ENCODE measurements around the gene CACNG8.
"Not testable (repeated sequence)": the region's sequence is repeated elsewhere in the genome, so short reads cannot be mapped to it uniquely, and the experiment has no call there.

The CACNG8 gene

GRCh38 chr19:53942001-53942786 is 20.5 kb upstream of the CACNG8 start:
- H3K4me3 ChIP-seq (ENCODE audit: low read depth, low read length) = no peak overlapping the region
- no peak for TF ChIP-seq CTCF (IDR thresholded peaks at IDR 0.05; ENCODE audit: control insufficient read depth, extremely low read depth, insufficient read depth)
- DNase-seq (ENCODE audit: low read depth) = no peak

GRCh38 chr19:53944416-53944815 is 18.3 kb upstream of the CACNG8 start:
- no peak for DNase-seq (ENCODE audit: low read depth)
- no peak overlapping the region for H3K4me3 ChIP-seq (ENCODE audit: low read depth, low read length)
- TF ChIP-seq CTCF (IDR thresholded peaks at IDR 0.05; ENCODE audit: control insufficient read depth, extremely low read depth, insufficient read depth) = no peak

DNA sequence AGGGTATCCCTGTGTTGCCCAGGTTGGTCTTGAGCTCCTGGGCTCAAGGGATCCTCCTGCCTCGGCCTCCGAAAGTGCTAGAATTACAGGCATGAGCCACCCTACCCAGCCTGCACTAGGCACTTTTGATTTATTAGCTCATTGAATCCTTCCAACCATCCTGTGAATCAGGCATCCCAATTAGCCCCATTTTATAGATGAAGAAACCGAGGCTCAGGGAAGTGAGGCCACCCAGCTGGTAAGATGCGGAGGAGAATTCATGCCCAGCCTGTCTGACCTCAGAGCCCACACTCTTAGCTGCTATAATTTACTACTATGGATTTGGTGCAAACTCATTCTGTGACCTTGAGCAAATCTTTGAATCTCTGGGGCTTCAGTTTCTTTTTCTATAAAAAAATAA is 17.8 kb upstream of the CACNG8 start:
- no peak for DNase-seq (ENCODE audit: low read depth)
- no peak overlapping the region for H3K4me3 ChIP-seq (ENCODE audit: low read depth, low read length)
- no peak for TF ChIP-seq CTCF (IDR thresholded peaks at IDR 0.05; ENCODE audit: control insufficient read depth, extremely low read depth, insufficient read depth)

GRCh38 chr19:53945441-53945840 is 17.3 kb upstream of the CACNG8 start:
- DNase-seq (ENCODE audit: low read depth) = no peak
- no peak for TF ChIP-seq CTCF (IDR thresholded peaks at IDR 0.05; ENCODE audit: control insufficient read depth, extremely low read depth, insufficient read depth)
- no peak overlapping the region for H3K4me3 ChIP-seq (ENCODE audit: low read depth, low read length)

DNA sequence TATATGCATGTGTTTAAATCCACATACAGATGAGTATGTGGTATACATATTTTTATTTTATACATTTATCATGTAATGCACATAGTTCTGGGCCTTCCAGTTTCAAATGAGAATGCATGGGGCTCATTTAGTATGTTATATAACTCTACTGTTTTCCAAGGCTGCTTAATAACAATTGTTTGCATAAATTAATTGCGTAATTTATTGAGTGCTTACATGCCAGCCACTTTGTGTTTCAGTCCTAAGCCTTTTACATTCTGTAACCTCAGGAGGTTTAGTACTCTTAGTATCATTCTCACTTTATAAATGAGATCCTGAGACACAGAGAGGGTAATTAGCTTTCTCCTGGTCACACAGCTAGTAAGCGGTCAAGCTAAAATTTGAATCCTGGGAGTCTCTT is 16.7 kb upstream of the CACNG8 start:
- no peak for DNase-seq (ENCODE audit: low read depth)
- H3K4me3 ChIP-seq (ENCODE audit: low read depth, low read length) = no peak overlapping the region
- no peak for TF ChIP-seq CTCF (IDR thresholded peaks at IDR 0.05; ENCODE audit: control insufficient read depth, extremely low read depth, insufficient read depth)

DNA sequence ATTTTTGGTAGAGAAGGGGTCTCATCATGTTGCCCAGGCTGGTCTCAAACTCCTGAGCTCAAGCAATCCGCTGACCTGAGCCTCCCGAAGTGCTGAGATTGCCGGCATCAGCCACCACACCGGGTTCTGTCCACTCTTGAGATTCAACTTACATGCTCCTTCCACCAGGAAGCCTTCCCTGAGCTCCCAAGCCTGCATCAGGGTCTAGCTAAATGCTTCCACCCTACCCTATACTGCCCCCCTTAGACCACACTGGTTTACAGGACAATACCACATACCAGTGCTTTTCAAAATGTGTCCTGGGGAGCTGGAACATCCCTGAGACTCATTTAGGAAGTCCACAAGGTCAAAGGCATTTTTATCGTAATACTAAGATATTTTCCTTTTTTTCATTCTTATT is 15.1 kb upstream of the CACNG8 start:
- no peak for TF ChIP-seq CTCF (IDR thresholded peaks at IDR 0.05; ENCODE audit: control insufficient read depth, extremely low read depth, insufficient read depth)
- H3K4me3 ChIP-seq (ENCODE audit: low read depth, low read length) = no peak overlapping the region
- no peak for DNase-seq (ENCODE audit: low read depth)

DNA sequence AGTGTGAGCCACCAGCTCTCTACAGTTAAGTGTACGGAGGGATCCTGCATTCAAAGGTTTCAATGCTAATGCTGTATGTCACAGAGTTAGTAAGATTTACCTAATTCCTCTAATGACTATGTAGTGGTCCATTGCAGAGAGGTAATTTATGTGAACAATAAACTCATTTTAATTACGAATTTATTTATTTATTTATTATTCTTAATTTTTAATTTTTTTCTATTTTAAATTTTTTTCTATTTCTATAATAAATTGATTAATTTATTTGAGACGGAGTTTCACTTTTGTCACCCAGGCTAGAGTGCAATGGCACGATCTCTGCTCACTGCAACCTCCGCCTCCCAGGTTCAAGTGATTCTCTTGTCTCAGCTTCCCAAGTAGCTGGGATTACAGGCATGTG is 14.1 kb upstream of the CACNG8 start:
- not testable (repeated sequence) for H3K4me3 ChIP-seq (ENCODE audit: low read depth, low read length); DNase-seq (ENCODE audit: low read depth)
